Activated CD8-positive, alpha-beta T cell treated with anti-CD3 and anti-CD28 coated beads for 36 hours (primary cell): ENCODE results near the gene CACNA1F. TPM values are rescaled to one million over a fixed set of nuclear protein-coding genes. Genes with fewer than 3 reads are reported as not detected.

Source experiments
- ATAC-seq: fragments of 200-7000 bp; cut with Tn5 transposase; one replicate; pipeline ENCODE4 v1.10.0; 2021; ENCODE audit warnings: mild to moderate bottlenecking, moderate library complexity
- CTCF ChIA-PET: fragments of 350-600 bp; sonication (Branson Sonifier 250); formaldehyde crosslinking; loops from one replicate; lab custom pipeline; 2021; ENCODE audit warnings: antibody characterized with exemption; lab: Charles Lee
- POLR2A ChIA-PET: fragments of 350-600 bp; sonication (Branson Sonifier 250); formaldehyde crosslinking; loops from one replicate; lab custom pipeline; 2021; ENCODE audit warnings: antibody characterized with exemption; lab: Charles Lee
- DNase-seq: peaks from one replicate; pipeline ENCODE4 v3.0.0-alpha.2; 2020
- H3K27ac Mint-ChIP-seq: one replicate; pipeline ENCODE4 v1.8.0; 2021; ENCODE audit warnings: mild to moderate bottlenecking, mixed read lengths
- H3K27me3 Mint-ChIP-seq: one replicate; pipeline ENCODE4 v1.8.0; 2021; ENCODE audit warnings: mixed read lengths
- H3K36me3 Mint-ChIP-seq: one replicate; pipeline ENCODE4 v1.8.0; 2021; ENCODE audit warnings: low read depth, mixed read lengths
- H3K4me1 Mint-ChIP-seq: one replicate; pipeline ENCODE4 v1.8.0; 2021; ENCODE audit warnings: low read depth, mixed read lengths
- H3K4me3 Mint-ChIP-seq: one replicate; pipeline ENCODE4 v1.8.0; 2021; ENCODE audit warnings: mild to moderate bottlenecking, moderate library complexity, mixed read lengths
- H3K9me3 Mint-ChIP-seq: one replicate; pipeline ENCODE4 v1.8.0; 2021; ENCODE audit warnings: mixed read lengths
- CTCF ChIP-seq: fragments of 200-600 bp; IDR thresholded peaks from one replicate; pipeline ENCODE4 v1.8.0; 2022; ENCODE audit warnings: antibody characterized with exemption, mild to moderate bottlenecking
- intact Hi-C: fragments of 100-400 bp; cut with micrococcal nuclease; formaldehyde crosslinking; loops from one replicate; pipeline ENCODE4 v1.10.0; 2022
- total RNA-seq, 2 experiments: library from RNA; stranded (reverse); gene quantifications; one replicate each; pipeline ENCODE4 v1.2.3, GENCODE V29; 2021

Gene CACNA1F
- total RNA-seq, 2 experiments from 2014 or later, result 0.90 to 1.1 TPM

GRCh38 chrX:49244207-49244606, 11.1 kb upstream of the CACNA1F start:
- Mint-ChIP-seq H3K4me1 (peaks cover 12% of the 10 kb centered on the region), H3K27ac (no peak overlapping the region), H3K27me3 (no peaks in the 10 kb centered on the region), H3K9me3 (no peaks in the 10 kb centered on the region), H3K4me3 (no peak overlapping the region), H3K36me3 (peaks cover 24% of the 10 kb centered on the region)
- TF ChIP-seq CTCF, result no peak
- intact Hi-C loops, result no loop called here
- DNase-seq (no peak), ATAC-seq (no peak)
- POLR2A ChIA-PET, result interaction anchor here (1.3 kb wide), 1 partner anchor 11 kb away, joined by 3 read pairs; no protein-coding TSS in a partner anchor
- CTCF ChIA-PET, result no interaction called here

GRCh38 chrX:49243166-49243565, 10.0 kb upstream of the CACNA1F start:
- CTCF ChIA-PET, result no interaction called here
- POLR2A ChIA-PET, result interaction anchor here (1.3 kb wide), 1 partner anchor 12 kb away, joined by 3 read pairs; no protein-coding TSS in a partner anchor
- no peak for TF ChIP-seq CTCF
- Mint-ChIP-seq H3K27me3 (no peaks in the 10 kb centered on the region), H3K36me3 (peaks cover 21% of the 10 kb centered on the region), H3K27ac (no peak overlapping the region), H3K9me3 (no peaks in the 10 kb centered on the region), H3K4me1 (peaks cover 12% of the 10 kb centered on the region), H3K4me3 (no peak overlapping the region)
- ATAC-seq (no peak), DNase-seq (no peak)
- intact Hi-C loops, result no loop called here

GRCh38 chrX:49242545-49243066, 9.5 kb upstream of the CACNA1F start:
- Mint-ChIP-seq H3K27ac (no peak overlapping the region), H3K4me3 (no peak overlapping the region), H3K4me1 (peaks cover 12% of the 10 kb centered on the region), H3K36me3 (peaks cover 21% of the 10 kb centered on the region), H3K9me3 (no peaks in the 10 kb centered on the region), H3K27me3 (no peaks in the 10 kb centered on the region)
- DNase-seq (no peak), ATAC-seq (no peak)
- TF ChIP-seq CTCF, result no peak
- ChIA-PET CTCF (interaction anchor here (1.2 kb wide), 1 partner anchor 50 kb away, joined by 3 read pairs; no protein-coding TSS in a partner anchor), POLR2A (no interaction called here)
- intact Hi-C loops, result no loop called here

- DNase-seq (no peak), ATAC-seq (no peak)
- Mint-ChIP-seq H3K4me3 (no peak overlapping the region), H3K4me1 (peaks cover 25% of the 10 kb centered on the region), H3K9me3 (no peaks in the 10 kb centered on the region), H3K27ac (no peak overlapping the region), H3K27me3 (no peaks in the 10 kb centered on the region), H3K36me3 (peaks cover 24% of the 10 kb centered on the region)
- ChIA-PET POLR2A (no interaction called here), CTCF (no interaction called here)
- TF ChIP-seq CTCF, result no peak
- intact Hi-C loops, result no loop called here
Measured at GRCh38 chrX:49238735-49239134, 5.6 kb upstream of the CACNA1F start.

- intact Hi-C loops, result no loop called here
- H3K27me3 Mint-ChIP-seq, result no peaks in the 10 kb centered on the region
Measured at GRCh38 chrX:49237060-49237459, 3.9 kb upstream of the CACNA1F start.

More at GRCh38 chrX:49237060-49237459, 3.9 kb upstream of the CACNA1F start:
- Mint-ChIP-seq H3K27ac (peak overlapping the region; percentile 78), H3K4me3 (peak overlapping the region; percentile 84), H3K36me3 (peaks cover 16% of the 10 kb centered on the region), H3K9me3 (no peaks in the 10 kb centered on the region), H3K4me1 (peaks cover 22% of the 10 kb centered on the region)
- no peak for TF ChIP-seq CTCF
- ATAC-seq, result no peak
- ChIA-PET CTCF (no interaction called here), POLR2A (interaction anchor here (0.6 kb wide), 1 partner anchor 159 kb away, joined by 3 read pairs; no protein-coding TSS in a partner anchor)
- DNase-seq, result no peak
